Measurements from ENCODE around the gene PRPS1.
A peak's percentile ranks its signal among the peaks of the same experiment; 100 is the strongest.

DNA sequence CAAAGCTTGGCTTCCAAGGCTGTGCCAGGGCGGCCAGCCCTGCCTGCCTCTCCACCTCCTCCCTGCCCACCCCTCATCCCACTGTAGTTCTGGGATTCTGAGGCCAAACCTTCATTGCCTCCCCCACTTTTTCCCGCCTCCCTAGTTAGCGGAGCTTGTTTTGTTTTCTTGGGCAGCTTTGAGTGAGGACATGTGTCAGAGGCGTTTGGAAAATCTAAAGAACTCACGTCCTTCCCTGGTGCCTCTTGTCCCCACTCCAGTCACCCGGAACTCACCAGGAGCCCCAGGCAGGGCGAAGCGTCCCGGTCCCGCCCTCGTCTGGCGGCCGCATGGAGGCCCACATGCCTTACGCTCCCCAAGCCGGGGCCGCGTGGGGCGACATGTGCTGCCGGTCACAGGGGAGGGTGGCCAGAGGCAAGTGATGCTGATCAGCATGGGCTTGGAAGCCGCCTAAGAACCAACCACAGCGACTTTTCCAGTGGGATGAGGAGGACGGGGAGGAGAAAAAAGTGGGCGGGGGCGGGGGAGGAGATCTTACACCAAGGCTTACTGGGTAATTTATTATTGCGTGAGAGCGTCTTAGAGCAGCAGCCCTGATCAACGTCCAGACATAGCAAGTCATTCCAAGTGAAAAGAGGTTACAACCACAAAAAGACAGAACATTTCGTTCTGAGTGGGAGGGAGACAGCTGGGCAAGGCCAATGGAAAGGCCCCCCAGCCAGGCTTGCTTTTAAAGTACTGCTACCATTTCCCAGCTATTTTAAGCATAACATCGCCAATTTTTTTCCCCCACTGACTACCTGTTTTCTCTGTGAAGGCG lies 48.5 kb downstream of the PRPS1 start:
- TF ChIP-seq FOXK2 (IDR thresholded peaks at IDR 0.05) (no peak), NFRKB (IDR thresholded peaks at IDR 0.05) (no peak)
- TF ChIP-seq, protein P1, sequence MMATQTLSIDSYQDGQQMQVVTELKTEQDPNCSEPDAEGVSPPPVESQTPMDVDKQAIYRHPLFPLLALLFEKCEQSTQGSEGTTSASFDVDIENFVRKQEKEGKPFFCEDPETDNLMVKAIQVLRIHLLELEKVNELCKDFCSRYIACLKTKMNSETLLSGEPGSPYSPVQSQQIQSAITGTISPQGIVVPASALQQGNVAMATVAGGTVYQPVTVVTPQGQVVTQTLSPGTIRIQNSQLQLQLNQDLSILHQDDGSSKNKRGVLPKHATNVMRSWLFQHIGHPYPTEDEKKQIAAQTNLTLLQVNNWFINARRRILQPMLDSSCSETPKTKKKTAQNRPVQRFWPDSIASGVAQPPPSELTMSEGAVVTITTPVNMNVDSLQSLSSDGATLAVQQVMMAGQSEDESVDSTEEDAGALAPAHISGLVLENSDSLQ (IDR thresholded peaks at IDR 0.05): peak; percentile 85

Data from HEK293T (cell line).